Measurements from ENCODE around the gene SLC39A1. TPM values are rescaled to one million over a fixed set of nuclear protein-coding genes. Genes with fewer than 3 reads are reported as not detected.

SLC39A1 gene
- total and polyA plus RNA-seq, 2 of the 8 experiments (the other 6 are each of a cell fraction or from before 2014, with no cell fraction given), result 238 to 337 TPM

DNA sequence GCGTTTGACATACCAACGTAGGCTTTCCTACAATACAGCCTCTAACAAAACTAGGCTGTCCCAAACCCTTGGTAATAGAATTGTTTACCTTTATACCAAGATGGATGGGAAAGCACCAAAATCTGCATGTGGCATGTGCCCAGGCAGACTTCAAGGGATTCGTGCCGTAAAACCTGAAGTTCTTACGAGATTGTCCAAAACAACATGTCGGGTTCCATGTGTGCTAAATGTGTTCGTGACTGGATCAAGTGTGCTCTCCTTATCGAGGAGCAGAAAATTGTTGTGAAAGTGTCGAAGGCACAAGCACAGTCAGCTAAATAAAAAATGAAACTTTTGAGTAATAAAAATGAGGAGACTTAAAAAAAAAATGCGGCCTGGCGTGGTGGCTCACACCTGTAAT, 32.3 kb upstream of the SLC39A1 start:
- no peak overlapping the region for H3K14ac ChIP-seq (ENCODE audit: insufficient read length)
- no peak overlapping the region for H4K91ac ChIP-seq (replicated peaks; ENCODE audit: insufficient read length, low read length)
- peaks cover 14 to 45% (median 28%) of the 10 kb centered on the region in 4 experiments for H3K36me3 ChIP-seq (ENCODE audit: control insufficient read depth in 2 of 4, insufficient read depth in 4 of 4, low read length in 3 of 4)
- DNase-seq (ENCODE audit: low read depth in 1 of 2, low spot score in 2 of 2) (no peak), FAIRE-seq (no peak)
- H2BK5ac ChIP-seq (ENCODE audit: low read depth, low read length), result no peak overlapping the region
- no peak overlapping the region for H2BK15ac ChIP-seq (ENCODE audit: low read length)
- no peak overlapping the region for H4K5ac ChIP-seq (ENCODE audit: insufficient read length, low read depth, low read length)
- H3K9ac ChIP-seq (replicated peaks in 1 of 4; ENCODE audit: extremely low read depth in 1 of 4, low read depth in 3 of 4, low read length in 3 of 4), result no peak overlapping the region
- H3K4ac ChIP-seq (replicated peaks; ENCODE audit: insufficient read length, low read depth, low read length), result no peak overlapping the region
- POLR2A ChIA-PET (ENCODE audit: partially characterized antibody), result interaction anchor here (0.7 to 13.2 kb wide), 11 partner anchors 6 to 197 kb away, joined by 3 to 454 read pairs (median 5); partner anchors contain the start of genes CREB3L4, CRTC2, JTB and RAB13
- peaks cover 9% of the 10 kb centered on the region for H3K23me2 ChIP-seq (ENCODE audit: low read depth, low read length)
- H2BK20ac ChIP-seq (ENCODE audit: low read length), result no peak overlapping the region
- no peak overlapping the region for H3K4me2 ChIP-seq (ENCODE audit: insufficient read depth in 1 of 2, low read depth in 2 of 2, low read length in 2 of 2)
- no peak overlapping the region for H3K27ac ChIP-seq (ENCODE audit: low read depth, low read length)
- no peaks in the 10 kb centered on the region for H3K27me3 ChIP-seq (replicated peaks in 1 of 4; ENCODE audit: control insufficient read depth in 3 of 4, extremely low read depth in 1 of 4, insufficient read depth in 3 of 4, low read length in 3 of 4)
- no peak overlapping the region for H3K4me3 ChIP-seq (ENCODE audit: extremely low read depth in 1 of 4, insufficient read depth in 2 of 4, low read depth in 3 of 4, low read length in 4 of 4)
- H2BK12ac ChIP-seq (ENCODE audit: low read depth, low read length), result no peak overlapping the region
- no peaks in the 10 kb centered on the region for H3K79me1 ChIP-seq (ENCODE audit: low read depth, low read length)
- H3K4me1 ChIP-seq (replicated peaks in 1 of 4; ENCODE audit: control insufficient read depth in 3 of 4, insufficient read depth in 4 of 4, low read length in 3 of 4), result peaks cover 0 to 8% (median 3%) of the 10 kb centered on the region in 4 experiments; a peak in 4 of 7 replicates
- H3K79me2 ChIP-seq (ENCODE audit: control insufficient read depth in 1 of 2, insufficient read depth in 2 of 2, low read length in 2 of 2), result peaks cover 0 to 19% of the 10 kb centered on the region in 2 experiments; a peak in 3 of 4 replicates
- H3K23ac ChIP-seq (ENCODE audit: insufficient read length), result no peak overlapping the region
- H2BK120ac ChIP-seq (replicated peaks; ENCODE audit: low read depth, low read length), result no peak overlapping the region
- H3K18ac ChIP-seq (ENCODE audit: extremely low read depth, low read length), result no peak overlapping the region
- H2AFZ ChIP-seq (ENCODE audit: low read length), result no peak overlapping the region
- TF ChIP-seq POLR2AphosphoS5 (IDR thresholded peaks at IDR 0.05; ENCODE audit: low read depth, low read length), result peak; percentile 76
- TF ChIP-seq, protein P1, sequence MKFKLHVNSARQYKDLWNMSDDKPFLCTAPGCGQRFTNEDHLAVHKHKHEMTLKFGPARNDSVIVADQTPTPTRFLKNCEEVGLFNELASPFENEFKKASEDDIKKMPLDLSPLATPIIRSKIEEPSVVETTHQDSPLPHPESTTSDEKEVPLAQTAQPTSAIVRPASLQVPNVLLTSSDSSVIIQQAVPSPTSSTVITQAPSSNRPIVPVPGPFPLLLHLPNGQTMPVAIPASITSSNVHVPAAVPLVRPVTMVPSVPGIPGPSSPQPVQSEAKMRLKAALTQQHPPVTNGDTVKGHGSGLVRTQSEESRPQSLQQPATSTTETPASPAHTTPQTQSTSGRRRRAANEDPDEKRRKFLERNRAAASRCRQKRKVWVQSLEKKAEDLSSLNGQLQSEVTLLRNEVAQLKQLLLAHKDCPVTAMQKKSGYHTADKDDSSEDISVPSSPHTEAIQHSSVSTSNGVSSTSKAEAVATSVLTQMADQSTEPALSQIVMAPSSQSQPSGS (IDR thresholded peaks at IDR 0.05; ENCODE audit: low read length), result no peak
- no peak for TF ChIP-seq CHD2 (IDR thresholded peaks at IDR 0.05; ENCODE audit: low read length)
- no peak overlapping the region for H3K56ac ChIP-seq (replicated peaks; ENCODE audit: insufficient read length, low read depth, low read length)
- H3K9me3 ChIP-seq (ENCODE audit: insufficient read depth in 2 of 2, low read depth in 1 of 2, low read length in 1 of 2), result peaks cover 0 to 3% of the 10 kb centered on the region in 2 experiments; a peak in 1 of 4 replicates
- H2AK5ac ChIP-seq (ENCODE audit: low read depth, low read length), result no peak overlapping the region
- H4K8ac ChIP-seq (ENCODE audit: extremely low read depth, insufficient read depth, low read length), result no peak overlapping the region
- CTCF ChIA-PET (ENCODE audit: partially characterized antibody), result interaction anchor here (0.7 to 1.4 kb wide), 3 partner anchors 9 to 151 kb away, joined by 3 to 5 read pairs (median 4); partner anchors contain the start of gene RAB13
- peaks cover 0 to 8% of the 10 kb centered on the region in 2 experiments for H4K20me1 ChIP-seq (replicated peaks in 1 of 2; ENCODE audit: control insufficient read depth in 1 of 2, insufficient read depth in 2 of 2, low read length in 2 of 2)
- 90% methylated on average over 11 of the region's 11 CpGs; no CpG with 5 or more reads in 1 of the 2 experiments for WGBS, 2 experiments (ENCODE audit: extremely low coverage in 1 of 2, insufficient coverage in 1 of 2, insufficient read length in 1 of 2, insufficient replicate concordance in 2 of 2, low coverage in 1 of 2, low lambda C conversion rate in 2 of 2, missing lambda C conversion rate in 1 of 2)
